ENCODE measurements around the gene MAP3K3. TPM values are rescaled to one million over a fixed set of nuclear protein-coding genes. Genes with fewer than 3 reads are reported as not detected.
A peak's percentile ranks its signal among the peaks of the same experiment; 100 is the strongest.
"Not testable (repeated sequence)": the region's sequence is repeated elsewhere in the genome, so short reads cannot be mapped to it uniquely, and the experiment has no call there.

Gene MAP3K3
- total RNA-seq, 1 donor from 2014 or later, result 32.5 TPM

- Mint-ChIP-seq H3K4me1 (peaks cover 41% of the 10 kb centered on the region), H3K9me3 (no peaks in the 10 kb centered on the region), H3K27ac (peak overlapping the region; percentile 25), H3K36me3 (ENCODE audit: low read depth) (peaks cover 63% of the 10 kb centered on the region), H3K4me3 (no peak overlapping the region), H3K27me3 (no peaks in the 10 kb centered on the region)
- POLR2A ChIA-PET, result interaction anchor here (2.2 to 7.3 kb wide), 3 partner anchors 8 to 65 kb away, joined by 9 to 106 read pairs (median 37); partner anchors contain the start of genes CCDC47, DDX42 and LIMD2
- CTCF ChIA-PET, result interaction anchor here (0.7 to 3.2 kb wide), 7 partner anchors 11 to 283 kb away, joined by 3 to 42 read pairs (median 6); partner anchors contain the start of genes LIMD2 and MAP3K3
- TF ChIP-seq, protein P1, sequence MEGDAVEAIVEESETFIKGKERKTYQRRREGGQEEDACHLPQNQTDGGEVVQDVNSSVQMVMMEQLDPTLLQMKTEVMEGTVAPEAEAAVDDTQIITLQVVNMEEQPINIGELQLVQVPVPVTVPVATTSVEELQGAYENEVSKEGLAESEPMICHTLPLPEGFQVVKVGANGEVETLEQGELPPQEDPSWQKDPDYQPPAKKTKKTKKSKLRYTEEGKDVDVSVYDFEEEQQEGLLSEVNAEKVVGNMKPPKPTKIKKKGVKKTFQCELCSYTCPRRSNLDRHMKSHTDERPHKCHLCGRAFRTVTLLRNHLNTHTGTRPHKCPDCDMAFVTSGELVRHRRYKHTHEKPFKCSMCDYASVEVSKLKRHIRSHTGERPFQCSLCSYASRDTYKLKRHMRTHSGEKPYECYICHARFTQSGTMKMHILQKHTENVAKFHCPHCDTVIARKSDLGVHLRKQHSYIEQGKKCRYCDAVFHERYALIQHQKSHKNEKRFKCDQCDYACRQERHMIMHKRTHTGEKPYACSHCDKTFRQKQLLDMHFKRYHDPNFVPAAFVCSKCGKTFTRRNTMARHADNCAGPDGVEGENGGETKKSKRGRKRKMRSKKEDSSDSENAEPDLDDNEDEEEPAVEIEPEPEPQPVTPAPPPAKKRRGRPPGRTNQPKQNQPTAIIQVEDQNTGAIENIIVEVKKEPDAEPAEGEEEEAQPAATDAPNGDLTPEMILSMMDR (IDR thresholded peaks at IDR 0.05), result no peak
- DNase-seq (no peak), ATAC-seq (ENCODE audit: low read depth) (no peak)
- intact Hi-C loops (cut with micrococcal nuclease), result no loop called here
Measured at GRCh38 chr17:63709110-63709509, 86.9 kb downstream of the MAP3K3 start.

DNA sequence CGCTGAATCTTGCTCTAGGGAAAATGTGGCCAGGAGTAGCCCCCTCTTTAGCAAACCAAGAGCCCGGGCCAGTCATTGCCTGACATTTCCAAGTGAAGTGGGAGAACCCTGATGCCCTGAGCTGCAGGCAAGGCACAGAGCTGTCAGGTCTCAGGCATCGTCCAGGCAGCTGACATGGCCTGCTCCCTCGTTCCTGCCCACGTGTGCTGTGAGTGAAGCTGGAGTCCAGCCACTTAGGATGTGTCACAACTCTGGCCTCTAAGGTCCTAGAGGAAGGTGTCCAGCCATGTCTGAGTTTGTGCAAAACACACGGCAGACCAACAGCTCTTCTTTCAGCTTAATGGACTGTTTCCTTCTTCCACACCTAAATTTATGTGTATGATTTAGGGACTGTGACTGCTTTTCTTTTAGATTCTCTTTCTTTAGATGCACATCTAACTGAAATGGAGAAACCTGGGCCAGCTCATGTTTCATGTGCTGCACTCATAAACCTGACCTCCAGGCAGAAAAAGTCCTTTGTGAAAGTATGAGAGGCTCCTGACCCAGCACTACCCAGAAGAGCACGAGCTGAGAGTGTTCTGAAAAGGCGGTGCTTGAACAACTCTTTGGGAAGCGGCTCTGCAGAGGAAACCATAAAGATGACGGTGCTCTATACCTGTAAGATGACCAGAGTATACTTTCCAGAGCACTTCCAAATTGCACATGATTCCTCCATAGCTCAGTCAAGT, 92.5 kb downstream of the MAP3K3 start:
- H3K27ac Mint-ChIP-seq, result no peak overlapping the region
- H3K4me1 Mint-ChIP-seq, result peaks cover 7% of the 10 kb centered on the region
- POLR2A ChIA-PET, result interaction anchor here (1.1 to 1.3 kb wide), 2 partner anchors 12 to 19 kb away, joined by 3 read pairs; no protein-coding TSS in a partner anchor
- H3K4me3 Mint-ChIP-seq, result no peak overlapping the region
- H3K9me3 Mint-ChIP-seq, result no peaks in the 10 kb centered on the region
- TF ChIP-seq, protein P1 (IDR thresholded peaks at IDR 0.05), result no peak
- DNase-seq (no peak), ATAC-seq (ENCODE audit: low read depth) (no peak)
- intact Hi-C loops (cut with micrococcal nuclease), result no loop called here
- CTCF ChIA-PET, result no interaction called here
- no peaks in the 10 kb centered on the region for H3K27me3 Mint-ChIP-seq
- H3K36me3 Mint-ChIP-seq (ENCODE audit: low read depth), result peaks cover 62% of the 10 kb centered on the region

DNA sequence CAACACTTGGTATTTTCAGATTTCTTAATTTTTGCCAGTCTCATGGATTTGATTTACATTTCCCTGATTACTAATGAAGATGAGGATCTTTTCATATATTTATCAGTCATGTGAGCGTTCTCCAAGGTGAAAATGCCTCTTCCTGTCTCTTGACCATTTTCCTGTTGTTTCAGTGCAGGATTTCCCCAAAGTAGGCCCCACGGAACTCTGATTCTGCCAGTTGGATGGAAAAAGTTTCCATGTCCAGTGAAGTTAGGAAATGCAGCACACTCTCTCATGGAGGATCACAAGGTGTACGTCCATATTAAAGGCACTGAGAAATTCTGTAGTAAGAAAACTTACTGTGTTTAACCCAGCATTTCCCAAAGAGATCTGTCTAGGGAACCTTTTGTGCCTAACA, 94.2 kb downstream of the MAP3K3 start:
- ATAC-seq (ENCODE audit: low read depth) (no peak), DNase-seq (no peak)
- no peak overlapping the region for H3K27ac Mint-ChIP-seq
- H3K9me3 Mint-ChIP-seq, result no peaks in the 10 kb centered on the region
- H3K27me3 Mint-ChIP-seq, result no peaks in the 10 kb centered on the region
- CTCF ChIA-PET, result no interaction called here
- intact Hi-C loops (cut with micrococcal nuclease), result no loop called here
- TF ChIP-seq, protein P1 (IDR thresholded peaks at IDR 0.05), result no peak
- peaks cover 49% of the 10 kb centered on the region for H3K36me3 Mint-ChIP-seq (ENCODE audit: low read depth)
- POLR2A ChIA-PET, result no interaction called here
- H3K4me1 Mint-ChIP-seq, result no peaks in the 10 kb centered on the region
- H3K4me3 Mint-ChIP-seq, result no peak overlapping the region

DNA sequence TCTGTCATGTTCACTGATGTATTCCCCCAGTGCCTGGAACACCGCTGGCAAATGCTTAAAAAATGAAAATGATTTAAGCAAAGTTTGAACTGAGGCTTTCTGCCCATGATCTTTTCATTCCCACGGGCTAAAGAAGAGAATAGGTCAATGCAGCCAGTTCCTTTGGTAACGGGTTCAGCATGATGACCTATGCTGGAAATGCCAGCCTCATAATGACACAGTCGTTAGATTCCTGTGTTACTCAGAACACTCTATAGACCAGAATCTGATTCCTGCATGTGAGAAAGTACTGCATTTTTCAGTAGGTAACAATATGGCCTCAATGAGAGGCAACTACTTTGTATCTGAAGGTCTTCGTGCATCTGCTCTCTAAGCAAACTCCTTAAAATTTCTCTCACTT, 96.8 kb downstream of the MAP3K3 start:
- ChIA-PET CTCF (no interaction called here), POLR2A (interaction anchor here (0.6 kb wide), 1 partner anchor 96 kb away, joined by 4 read pairs; no protein-coding TSS in a partner anchor)
- DNase-seq (no peak), ATAC-seq (ENCODE audit: low read depth) (no peak)
- Mint-ChIP-seq H3K4me1 (no peaks in the 10 kb centered on the region), H3K4me3 (no peak overlapping the region), H3K27ac (no peak overlapping the region), H3K9me3 (no peaks in the 10 kb centered on the region), H3K36me3 (ENCODE audit: low read depth) (peaks cover 43% of the 10 kb centered on the region), H3K27me3 (no peaks in the 10 kb centered on the region)
- TF ChIP-seq, protein P1 (IDR thresholded peaks at IDR 0.05), result no peak
- intact Hi-C loops (cut with micrococcal nuclease), result no loop called here

- POLR2A ChIA-PET, result interaction anchor here (0.6 kb wide), 2 partner anchors 11 to 755 kb away, joined by 3 to 6 read pairs; no protein-coding TSS in a partner anchor
- CTCF ChIA-PET; ATAC-seq (ENCODE audit: low read depth); DNase-seq; H3K4me3 Mint-ChIP-seq; H3K4me1 Mint-ChIP-seq; H3K27me3 Mint-ChIP-seq; H3K27ac Mint-ChIP-seq; H3K9me3 Mint-ChIP-seq: not testable (repeated sequence)
- peaks cover 40% of the 10 kb centered on the region for H3K36me3 Mint-ChIP-seq (ENCODE audit: low read depth)
- intact Hi-C loops (cut with micrococcal nuclease), result loop anchor here (1.0 kb wide), 1 partner anchor 11 kb away; no protein-coding TSS in a partner anchor
Measured at GRCh38 chr17:63720194-63720593, 98.0 kb downstream of the MAP3K3 start.

Data from activated B cell treated with CpG ODN at 0.5 μM for 24 hours (primary cell).